Dendritic cell treated with granulocyte-macrophage colony-stimulating factor and Interleukin-4, amounts not matched to agents 40 ng/mL and 50 ng/mL, for 4 days (primary cell): Measurements from ENCODE around the gene PKNOX1.
"Not testable (repeated sequence)": the region's sequence is repeated elsewhere in the genome, so short reads cannot be mapped to it uniquely, and the experiment has no call there.

Experiments used
- H3K27ac Mint-ChIP-seq: one replicate; pipeline ENCODE4 v1.8.0; 2022; ENCODE audit warnings: mild to moderate bottlenecking, mixed read lengths
- H3K27me3 Mint-ChIP-seq: one replicate; pipeline ENCODE4 v1.8.0; 2022; ENCODE audit warnings: mild to moderate bottlenecking, mixed read lengths
- H3K36me3 Mint-ChIP-seq: one replicate; pipeline ENCODE4 v1.8.0; 2022; ENCODE audit warnings: low read depth, mixed read lengths
- H3K4me1 Mint-ChIP-seq: one replicate; pipeline ENCODE4 v1.8.0; 2022; ENCODE audit warnings: low read depth, mixed read lengths
- H3K4me3 Mint-ChIP-seq: one replicate; pipeline ENCODE4 v1.8.0; 2022; ENCODE audit warnings: mild to moderate bottlenecking, moderate library complexity, mixed read lengths
- H3K9me3 Mint-ChIP-seq: one replicate; pipeline ENCODE4 v1.8.0; 2022; ENCODE audit warnings: mixed read lengths
- intact Hi-C: fragments of 100-400 bp; cut with micrococcal nuclease; formaldehyde crosslinking; loops from one replicate; pipeline ENCODE4 v1.15.0; 2022

Gene PKNOX1

DNA sequence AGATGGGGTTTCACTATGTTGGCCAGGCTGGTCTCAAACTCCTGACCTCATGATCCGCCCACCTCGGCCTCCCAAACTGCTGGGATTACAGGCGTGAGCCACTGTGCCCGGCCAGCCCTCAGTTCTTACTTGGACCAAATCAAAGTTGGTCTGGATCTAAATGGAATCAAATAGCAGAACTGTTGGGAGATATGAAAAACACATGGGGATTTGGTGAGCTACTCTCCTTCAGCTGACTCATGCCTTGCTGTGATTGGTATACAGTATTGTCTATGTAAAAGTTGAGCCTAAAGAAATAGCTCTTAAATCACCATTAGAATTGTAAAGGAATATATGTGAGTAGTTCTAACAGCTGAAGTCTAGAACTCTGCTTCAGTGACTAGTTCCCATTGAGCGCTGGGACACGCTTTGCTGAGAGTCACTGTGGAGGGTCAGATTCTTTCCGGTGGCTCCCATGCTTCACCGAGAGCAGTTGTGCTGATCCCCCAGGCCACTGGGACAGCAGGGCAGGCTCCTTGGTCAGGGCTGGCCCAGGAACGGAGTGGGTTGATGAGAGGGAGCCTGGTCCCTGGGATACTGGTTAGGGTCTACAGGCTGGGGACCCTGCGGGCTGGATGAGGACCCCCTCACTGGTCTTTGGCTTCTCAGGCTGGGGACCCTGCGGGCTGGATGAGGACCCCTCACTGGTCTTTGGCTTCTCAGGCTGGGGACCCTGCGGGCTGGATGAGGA lies 14.0 kb downstream of the PKNOX1 start:
- no peaks in the 10 kb centered on the region for H3K9me3 Mint-ChIP-seq
- peaks cover 35% of the 10 kb centered on the region for H3K36me3 Mint-ChIP-seq
- H3K27me3 Mint-ChIP-seq = no peaks in the 10 kb centered on the region
- intact Hi-C loops = no loop called here
- H3K4me3 Mint-ChIP-seq = no peak overlapping the region
- H3K4me1 Mint-ChIP-seq = peaks cover 29% of the 10 kb centered on the region
- no peak overlapping the region for H3K27ac Mint-ChIP-seq

DNA sequence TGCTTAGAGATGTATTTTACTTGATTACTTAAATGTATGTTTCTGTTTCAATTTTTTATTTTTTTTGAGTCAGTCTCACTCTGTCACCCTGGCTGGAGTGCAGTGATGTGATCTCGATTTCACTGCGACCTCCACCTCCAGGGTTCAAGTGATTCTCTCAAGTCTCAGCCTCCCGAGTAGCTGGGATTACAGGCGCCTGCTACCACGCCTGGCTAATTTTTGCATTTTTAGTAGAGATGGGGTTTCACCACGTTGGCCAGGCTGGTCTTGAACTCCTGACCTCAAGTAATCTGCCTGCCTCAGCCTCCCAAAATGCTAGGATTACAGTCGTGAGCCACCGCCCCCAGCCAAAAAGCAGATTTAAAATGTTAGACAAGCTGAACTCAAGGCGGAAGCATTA lies 15.0 kb downstream of the PKNOX1 start:
- H3K9me3 Mint-ChIP-seq, H3K27me3 Mint-ChIP-seq, H3K27ac Mint-ChIP-seq, intact Hi-C loops, H3K4me3 Mint-ChIP-seq: not testable (repeated sequence)
- Mint-ChIP-seq H3K36me3 (peaks cover 42% of the 10 kb centered on the region), H3K4me1 (peaks cover 28% of the 10 kb centered on the region)

DNA sequence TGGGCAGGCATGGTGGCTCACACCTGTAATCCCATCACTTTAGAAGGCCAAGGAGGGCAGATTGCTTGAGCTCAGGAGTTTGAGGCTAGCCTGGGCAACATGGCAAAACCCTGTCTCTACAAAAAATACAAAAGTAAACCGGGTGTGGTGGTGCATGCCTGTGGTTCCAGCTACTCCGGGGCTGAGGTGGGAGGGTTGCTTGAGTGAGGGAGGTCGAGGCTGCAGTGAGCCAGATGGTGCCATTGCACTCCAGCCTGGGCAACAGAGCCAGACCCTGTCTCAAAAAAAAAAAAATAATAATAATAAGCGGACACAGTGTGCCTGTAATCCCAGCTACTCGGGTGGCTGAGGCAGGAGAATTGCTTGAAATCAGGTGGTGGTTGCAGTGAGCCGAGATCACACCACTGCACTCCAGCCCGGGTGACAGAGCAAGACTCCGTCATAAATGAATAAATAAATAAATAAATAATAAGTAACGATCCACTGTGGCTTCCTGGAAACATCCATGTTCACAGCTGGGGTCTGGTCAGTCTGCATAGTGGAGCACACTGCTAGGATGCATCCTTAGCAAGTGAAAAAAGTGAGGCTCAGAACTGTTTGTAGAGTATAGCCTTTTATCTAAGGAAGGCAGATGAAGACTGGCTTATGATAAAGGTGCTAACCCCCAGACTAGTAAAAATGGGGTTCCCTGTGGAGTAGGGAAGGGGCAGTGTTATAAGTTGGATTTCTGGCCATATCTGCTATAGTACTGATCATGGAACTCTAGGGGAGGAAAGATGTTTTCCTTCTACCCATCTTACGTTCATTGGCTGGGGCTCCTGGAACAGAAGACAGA lies 15.7 kb downstream of the PKNOX1 start:
- intact Hi-C loops = no loop called here
- Mint-ChIP-seq H3K4me3 (no peak overlapping the region), H3K4me1 (peaks cover 24% of the 10 kb centered on the region), H3K36me3 (peaks cover 37% of the 10 kb centered on the region), H3K27me3 (no peaks in the 10 kb centered on the region), H3K9me3 (no peaks in the 10 kb centered on the region), H3K27ac (no peak overlapping the region)

DNA sequence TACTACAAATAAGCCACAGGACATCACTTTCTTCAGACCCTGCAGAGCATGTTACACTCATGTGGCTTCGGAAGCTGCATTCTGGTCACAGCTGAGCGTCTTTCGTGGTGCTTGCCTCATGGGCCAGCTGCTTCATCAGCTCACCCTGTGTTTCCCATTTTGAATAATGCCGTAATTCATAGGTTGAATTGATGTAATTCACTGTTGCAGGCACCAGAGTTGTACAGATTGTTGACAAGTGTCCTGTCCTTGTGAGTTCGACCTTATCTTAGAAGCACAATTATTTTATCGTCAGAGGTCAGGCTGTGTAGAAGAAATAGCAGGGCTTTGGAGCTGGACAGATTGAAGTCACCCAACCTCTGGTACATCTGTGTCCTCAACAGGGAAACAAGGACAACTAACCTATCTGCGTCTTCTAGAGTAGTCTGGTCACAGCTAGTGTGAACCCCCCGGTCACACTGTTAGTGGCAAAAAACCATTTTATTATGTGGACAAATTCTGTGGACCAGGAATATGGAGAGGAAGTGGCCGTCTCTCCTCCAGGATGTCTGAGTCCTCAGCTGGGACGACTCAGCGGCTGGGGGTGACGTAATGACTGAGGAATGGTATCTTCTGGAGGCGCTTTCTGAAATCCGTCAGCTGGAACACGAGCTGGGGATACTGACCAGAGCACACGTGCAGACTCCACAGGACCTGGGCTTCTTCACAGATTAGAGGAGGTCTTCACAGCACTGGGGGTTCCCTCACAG lies 17.8 kb downstream of the PKNOX1 start:
- H3K27me3 Mint-ChIP-seq = no peaks in the 10 kb centered on the region
- intact Hi-C loops = no loop called here
- H3K4me1 Mint-ChIP-seq = peaks cover 18% of the 10 kb centered on the region
- peaks cover 1% of the 10 kb centered on the region for H3K9me3 Mint-ChIP-seq
- peaks cover 30% of the 10 kb centered on the region for H3K36me3 Mint-ChIP-seq
- H3K27ac Mint-ChIP-seq = no peak overlapping the region
- H3K4me3 Mint-ChIP-seq = no peak overlapping the region

DNA sequence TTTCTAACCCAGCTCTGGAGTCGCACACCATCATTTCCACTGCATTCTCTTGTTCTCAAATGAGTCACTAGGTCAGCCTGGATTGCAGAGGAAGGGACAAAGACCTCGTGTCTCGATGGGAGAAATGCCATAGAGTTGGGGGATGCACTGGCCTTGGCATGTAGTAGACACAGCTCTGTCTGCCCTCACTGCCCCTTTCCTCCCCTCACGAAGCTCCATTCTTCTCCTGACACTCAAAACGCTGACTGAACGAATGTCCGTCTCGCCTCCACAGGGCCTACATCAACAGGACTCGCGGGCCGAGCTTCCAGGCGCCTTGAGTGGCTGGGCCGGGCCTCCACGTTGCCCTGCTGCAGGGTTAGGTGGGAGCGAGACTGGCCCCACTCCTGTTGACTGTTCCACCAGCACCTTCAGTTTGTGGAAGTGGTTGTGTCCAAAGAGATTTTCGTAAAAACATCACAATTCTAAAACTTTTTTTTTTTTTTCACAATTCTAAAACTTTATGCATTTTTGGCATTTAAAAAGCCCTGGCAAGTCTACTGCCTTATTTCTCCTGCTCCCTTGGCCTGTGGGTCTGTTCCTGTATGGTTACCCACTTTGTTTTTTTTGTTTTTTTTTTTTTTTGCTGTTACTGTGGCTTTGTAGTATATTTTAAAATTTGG lies 18.8 kb downstream of the PKNOX1 start:
- Mint-ChIP-seq H3K27ac (peak overlapping the region; percentile 53), H3K27me3 (no peaks in the 10 kb centered on the region), H3K4me3 (no peak overlapping the region), H3K9me3 (peaks cover 11% of the 10 kb centered on the region), H3K4me1 (peaks cover 13% of the 10 kb centered on the region), H3K36me3 (peaks cover 39% of the 10 kb centered on the region)
- intact Hi-C loops = no loop called here

DNA sequence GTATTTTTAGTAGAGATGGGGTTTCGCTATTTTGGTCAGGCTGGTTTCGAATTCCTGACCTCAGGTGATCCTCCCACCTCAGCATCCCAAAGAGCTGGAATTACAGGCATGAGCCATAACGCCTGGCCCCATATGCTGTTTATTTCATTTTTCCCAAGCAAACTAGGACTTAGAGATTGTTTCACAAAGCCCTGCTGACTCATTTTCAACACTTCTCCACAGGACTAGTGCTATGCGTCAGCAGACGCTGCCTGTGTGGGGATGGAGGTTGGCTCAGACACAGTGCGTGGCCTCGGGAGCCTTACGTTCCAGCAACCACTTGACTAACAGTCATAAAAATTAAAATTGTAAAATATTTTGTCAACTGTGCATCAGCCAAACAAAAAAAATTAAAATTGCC lies 22.7 kb downstream of the PKNOX1 start:
- no peaks in the 10 kb centered on the region for H3K4me1 Mint-ChIP-seq
- intact Hi-C loops = no loop called here
- no peak overlapping the region for H3K27ac Mint-ChIP-seq
- peaks cover 55% of the 10 kb centered on the region for H3K36me3 Mint-ChIP-seq
- no peak overlapping the region for H3K4me3 Mint-ChIP-seq
- peaks cover 36% of the 10 kb centered on the region for H3K9me3 Mint-ChIP-seq
- no peaks in the 10 kb centered on the region for H3K27me3 Mint-ChIP-seq

DNA sequence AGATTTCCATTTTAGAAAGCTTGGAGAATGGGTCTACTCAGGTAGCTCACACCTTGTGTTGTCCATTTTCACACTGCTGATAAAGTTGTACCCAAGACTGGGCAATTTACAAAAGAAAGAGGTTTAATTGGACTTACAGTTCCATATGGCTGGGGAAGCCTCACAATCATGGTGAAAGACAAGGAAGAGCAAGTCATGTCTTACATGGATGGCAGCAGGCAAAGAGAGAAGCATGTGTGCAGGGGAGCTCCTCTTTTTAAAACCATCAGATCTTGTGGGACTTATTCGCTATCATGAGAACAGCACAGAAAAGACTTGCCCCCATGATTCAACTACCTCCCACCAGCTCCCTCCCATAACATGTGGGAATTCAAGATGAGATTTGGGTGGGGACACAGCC lies 23.6 kb downstream of the PKNOX1 start:
- H3K9me3 Mint-ChIP-seq = peaks cover 36% of the 10 kb centered on the region
- H3K36me3 Mint-ChIP-seq = peaks cover 50% of the 10 kb centered on the region
- H3K27ac Mint-ChIP-seq, H3K27me3 Mint-ChIP-seq, H3K4me1 Mint-ChIP-seq, H3K4me3 Mint-ChIP-seq, intact Hi-C loops: not testable (repeated sequence)

DNA sequence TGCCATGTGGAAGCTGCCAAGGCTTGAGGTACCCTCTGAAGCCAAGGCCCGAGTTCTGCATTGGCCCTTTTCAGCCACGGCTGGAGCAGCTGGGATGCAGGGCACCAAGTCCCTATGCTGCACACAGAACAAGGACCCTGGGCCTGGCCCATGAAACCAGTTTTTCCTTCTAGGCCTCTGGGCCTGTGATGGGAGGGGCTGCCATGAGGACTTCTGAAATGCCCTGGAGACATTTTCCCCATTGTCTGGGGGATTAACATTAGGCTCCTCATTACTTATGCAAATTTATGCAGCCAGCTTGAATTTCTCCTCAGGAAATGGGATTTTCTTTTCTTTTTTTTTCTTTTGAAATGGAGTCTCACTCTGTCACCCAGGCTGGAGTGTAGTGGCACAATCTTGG lies 24.8 kb downstream of the PKNOX1 start:
- H3K4me3 Mint-ChIP-seq, H3K27me3 Mint-ChIP-seq, H3K27ac Mint-ChIP-seq, H3K4me1 Mint-ChIP-seq, intact Hi-C loops: not testable (repeated sequence)
- peaks cover 36% of the 10 kb centered on the region for H3K9me3 Mint-ChIP-seq
- H3K36me3 Mint-ChIP-seq = peaks cover 50% of the 10 kb centered on the region

DNA sequence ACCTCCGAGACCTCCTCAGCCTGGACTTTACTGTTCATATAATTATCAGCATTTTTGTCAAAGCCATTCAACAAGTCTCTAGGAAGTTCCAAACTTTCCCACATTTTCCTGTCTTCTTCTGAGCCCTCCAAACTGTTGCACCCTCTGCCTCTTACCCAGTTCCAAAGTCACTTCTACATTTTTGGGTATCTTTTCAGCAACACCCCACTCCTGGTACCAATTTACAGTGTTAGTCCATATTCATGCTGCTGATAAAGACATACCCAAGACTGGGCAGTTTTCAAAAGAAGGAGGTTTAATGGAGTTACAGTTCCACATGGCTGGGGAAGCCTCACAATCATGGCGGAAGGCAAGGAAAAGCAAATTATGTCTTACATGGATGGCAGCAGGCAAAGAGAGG lies 25.7 kb downstream of the PKNOX1 start:
- H3K4me1 Mint-ChIP-seq, H3K27me3 Mint-ChIP-seq, H3K4me3 Mint-ChIP-seq, intact Hi-C loops, H3K27ac Mint-ChIP-seq: not testable (repeated sequence)
- H3K9me3 Mint-ChIP-seq = peaks cover 36% of the 10 kb centered on the region
- H3K36me3 Mint-ChIP-seq = peaks cover 58% of the 10 kb centered on the region

DNA sequence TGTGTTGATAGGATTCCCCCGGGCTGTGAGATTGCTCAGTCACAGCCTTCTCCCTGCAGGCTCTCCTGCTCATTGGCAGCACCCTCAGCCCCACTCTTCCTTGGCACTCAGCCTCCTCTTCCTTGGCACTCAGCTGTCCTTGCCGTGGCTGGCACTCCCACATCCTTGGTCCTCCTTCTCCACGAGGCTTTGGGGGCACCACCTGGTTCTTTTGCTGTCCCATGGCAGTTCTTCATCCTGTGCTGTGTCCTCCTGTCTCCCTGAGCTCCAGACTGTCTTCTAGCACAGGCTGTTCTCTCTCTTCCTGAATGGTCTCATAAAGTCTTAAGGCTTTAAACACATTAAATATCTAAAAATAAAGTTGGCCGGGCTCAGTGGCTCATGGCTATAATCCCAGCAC lies 27.0 kb downstream of the PKNOX1 start:
- Mint-ChIP-seq H3K9me3 (peaks cover 36% of the 10 kb centered on the region), H3K4me1 (no peaks in the 10 kb centered on the region), H3K27me3 (no peaks in the 10 kb centered on the region), H3K36me3 (peaks cover 63% of the 10 kb centered on the region), H3K27ac (no peak overlapping the region), H3K4me3 (no peak overlapping the region)
- intact Hi-C loops = no loop called here

DNA sequence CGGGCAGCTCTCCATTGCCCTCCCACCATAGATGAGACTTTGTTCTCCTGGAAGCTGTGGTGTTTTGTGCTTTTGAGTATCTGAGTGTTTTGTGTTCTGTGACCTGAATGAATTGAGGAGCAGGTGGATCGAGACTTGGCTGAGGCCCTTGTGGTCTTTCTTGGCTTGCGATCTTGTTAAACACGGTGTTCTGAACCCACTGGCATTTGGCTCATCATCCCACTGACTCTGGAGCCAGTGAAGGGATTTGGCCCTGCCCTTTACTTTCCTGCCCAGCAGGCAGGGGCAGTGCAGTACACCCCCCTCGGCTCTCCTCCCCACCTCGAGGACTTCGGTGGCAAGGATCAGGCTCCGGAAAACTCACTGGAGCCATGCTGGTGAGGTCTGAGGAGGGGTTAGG lies 30.6 kb downstream of the PKNOX1 start:
- peaks cover 12% of the 10 kb centered on the region for H3K9me3 Mint-ChIP-seq
- peaks cover 76% of the 10 kb centered on the region for H3K36me3 Mint-ChIP-seq
- no peaks in the 10 kb centered on the region for H3K27me3 Mint-ChIP-seq
- no peak overlapping the region for H3K4me3 Mint-ChIP-seq
- intact Hi-C loops = no loop called here
- H3K4me1 Mint-ChIP-seq = no peaks in the 10 kb centered on the region
- no peak overlapping the region for H3K27ac Mint-ChIP-seq

DNA sequence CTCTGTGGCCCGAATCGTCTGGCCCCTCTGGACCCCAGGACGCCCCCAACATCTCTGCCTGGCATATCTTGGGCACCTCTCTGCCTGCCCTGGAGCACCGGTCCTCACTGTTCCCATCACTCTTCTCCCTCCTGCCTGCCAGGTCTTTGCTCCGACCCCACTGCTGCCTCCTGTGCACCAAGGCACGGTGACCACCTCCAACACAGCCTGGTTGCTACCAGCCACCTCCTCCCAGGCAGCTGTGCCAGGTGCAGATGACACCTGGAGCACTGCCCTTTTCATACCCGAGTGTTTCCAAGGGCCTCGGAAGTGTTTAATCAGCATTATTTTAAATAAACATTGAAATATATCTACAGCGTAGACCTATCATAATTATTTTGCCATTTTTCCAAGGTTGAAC lies 31.3 kb downstream of the PKNOX1 start:
- Mint-ChIP-seq H3K36me3 (peaks cover 78% of the 10 kb centered on the region), H3K27me3 (no peaks in the 10 kb centered on the region), H3K27ac (no peak overlapping the region), H3K4me1 (no peaks in the 10 kb centered on the region), H3K4me3 (no peak overlapping the region), H3K9me3 (peaks cover 5% of the 10 kb centered on the region)
- intact Hi-C loops = no loop called here

DNA sequence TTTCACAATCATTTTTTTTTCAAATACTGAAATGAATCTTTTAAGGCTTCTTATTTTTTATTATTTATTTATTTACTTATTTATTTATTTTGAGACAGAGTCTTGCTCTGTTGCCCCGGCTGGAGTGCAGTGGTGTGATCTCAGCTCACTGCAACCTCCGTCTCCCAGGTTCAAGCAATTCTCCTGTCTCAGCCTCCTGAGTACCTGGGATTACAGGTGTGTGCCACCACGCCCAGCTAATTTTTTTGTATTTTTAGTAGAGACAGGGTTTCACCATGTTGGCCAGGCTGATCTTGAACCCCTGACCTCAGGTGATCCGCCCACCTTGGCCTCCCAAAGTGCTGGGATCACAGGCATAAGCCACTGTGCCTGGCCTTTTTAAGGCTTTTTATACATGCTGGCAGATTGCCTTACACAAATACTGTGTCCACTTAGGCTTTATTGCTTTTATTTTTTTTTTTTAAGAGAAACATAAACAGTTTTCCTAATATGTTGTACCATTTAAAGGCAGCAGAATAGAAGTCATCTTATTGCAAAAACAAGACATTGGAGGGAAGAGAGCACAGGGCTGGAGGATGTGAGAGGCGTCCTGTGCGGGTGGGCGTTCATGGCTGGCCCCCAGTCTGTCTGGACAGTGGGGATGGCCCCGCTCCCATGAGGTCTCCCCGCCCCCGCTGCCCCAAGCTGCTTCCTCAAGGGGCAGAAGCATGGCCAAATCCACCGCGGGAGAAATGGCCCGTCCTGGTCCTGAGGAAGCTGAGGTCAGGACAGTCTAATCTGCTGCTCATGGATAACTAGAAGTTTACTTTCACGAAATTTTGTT lies 31.9 kb downstream of the PKNOX1 start:
- H3K27ac Mint-ChIP-seq, intact Hi-C loops: not testable (repeated sequence)
- H3K36me3 Mint-ChIP-seq = peaks cover 84% of the 10 kb centered on the region

More for the DNA sequence above, 31.9 kb downstream of the PKNOX1 start:
- not testable (repeated sequence) for H3K9me3 Mint-ChIP-seq, H3K4me3 Mint-ChIP-seq, H3K27me3 Mint-ChIP-seq, H3K4me1 Mint-ChIP-seq
